SU-DHL-6 (cell line): ENCODE data around the gene ZNF362.

Source experiments
- CTCF ChIP-seq: fragments of 200-600 bp; sonication (generic); IDR thresholded peaks from one replicate; pipeline ENCODE4 v1.5.1; 2017; ENCODE audit warnings: antibody characterized with exemption, mild to moderate bottlenecking, low read length, moderate library complexity; ENCODE audit not compliant: insufficient read depth, poor library complexity, severe bottlenecking
- EZH2phosphoT487 ChIP-seq: fragments of 200-600 bp; sonication (generic), shearing (Covaris generic); conservative IDR thresholded peaks from 2 replicates; pipeline ENCODE4 v1.6.1; 2018; ENCODE audit warnings: mild to moderate bottlenecking, antibody characterized with exemption, low read length, moderate library complexity, mixed read lengths

GRCh38 chr1:33316601-33317000 lies 60.3 kb downstream of the ZNF362 start:
- TF ChIP-seq CTCF (no peak), EZH2phosphoT487 (no peak)
